DOHH2 (cell line): ENCODE results near the gene MED29.

ENCODE experiments used
- H3F3A ChIP-seq: fragments of 200-600 bp; sonication (generic), shearing (Covaris generic); 2 replicates; pipeline ENCODE4 v1.6.0; 2016; ENCODE audit warnings: antibody characterized with exemption, mild to moderate bottlenecking; ENCODE audit not compliant: control insufficient read depth, insufficient read depth
- H3K27ac ChIP-seq: fragments of 200-600 bp; sonication (generic); 2 replicates; pipeline ENCODE4 v1.5.1; 2014; ENCODE audit warnings: low read depth, mild to moderate bottlenecking, low read length, moderate library complexity
- H3K27me3 ChIP-seq: fragments of 200-600 bp; sonication (generic); 2 replicates; pipeline ENCODE4 v1.6.1; 2014; ENCODE audit warnings: mild to moderate bottlenecking, low read length, mixed read lengths; ENCODE audit not compliant: control insufficient read depth
- H3K36me3 ChIP-seq: fragments of 200-600 bp; sonication (generic); 2 replicates; pipeline ENCODE4 v1.6.1; 2014; ENCODE audit warnings: mild to moderate bottlenecking, low read length, moderate library complexity, mixed read lengths; ENCODE audit not compliant: control insufficient read depth
- H3K4me1 ChIP-seq: fragments of 200-600 bp; sonication (generic); 2 replicates; pipeline ENCODE4 v1.6.1; 2014; ENCODE audit warnings: mild to moderate bottlenecking, low read length, mixed read lengths; ENCODE audit not compliant: control insufficient read depth
- H3K4me2 ChIP-seq: fragments of 200-600 bp; sonication (generic); 2 replicates; pipeline ENCODE4 v1.6.0; 2014; ENCODE audit warnings: mild to moderate bottlenecking, low read length, moderate library complexity
- H3K4me3 ChIP-seq: fragments of 200-600 bp; sonication (generic); 2 replicates; pipeline ENCODE4 v1.5.1; 2014; ENCODE audit warnings: mild to moderate bottlenecking, low read length, mixed read lengths
- H3K79me2 ChIP-seq: fragments of 200-600 bp; sonication (generic); 2 replicates; pipeline ENCODE4 v1.6.1; 2014; ENCODE audit warnings: mild to moderate bottlenecking, low read length, mixed read lengths; ENCODE audit not compliant: control insufficient read depth
- H3K9me2 ChIP-seq: fragments of 200-600 bp; sonication (generic); replicated peaks from 2 replicates; pipeline ENCODE4 v1.6.1; 2014; ENCODE audit warnings: mild to moderate bottlenecking, low read length, mixed read lengths; ENCODE audit not compliant: control insufficient read depth
- H3K9me3 ChIP-seq: fragments of 200-600 bp; sonication (generic); 2 replicates; pipeline ENCODE4 v1.6.1; 2014; ENCODE audit warnings: antibody characterized with exemption, low read length, mixed read lengths; ENCODE audit not compliant: control insufficient read depth, insufficient read depth
- H4K20me1 ChIP-seq: fragments of 200-600 bp; sonication (generic); 2 replicates; pipeline ENCODE4 v1.6.0; 2014; ENCODE audit warnings: low read depth, mild to moderate bottlenecking, antibody characterized with exemption, low read length, moderate library complexity; ENCODE audit not compliant: control insufficient read depth, insufficient read depth
- CTCF ChIP-seq: fragments of 200-600 bp; sonication (generic); IDR thresholded peaks from one replicate; pipeline ENCODE4 v1.5.1; 2014; ENCODE audit warnings: antibody characterized with exemption, mild to moderate bottlenecking, low read depth, low read length; ENCODE audit not compliant: poor library complexity, severe bottlenecking
- EZH2phosphoT487 ChIP-seq: fragments of 200-600 bp; sonication (generic); IDR thresholded peaks from 2 replicates; pipeline ENCODE4 v1.6.1; 2017; ENCODE audit warnings: borderline replicate concordance, mild to moderate bottlenecking, antibody characterized with exemption, low read length, moderate library complexity, mixed read lengths

MED29 gene

GRCh38 chr19:39372047-39372802 is 19.0 kb upstream of the MED29 start:
- Histone ChIP-seq H4K20me1 (no peaks in the 10 kb centered on the region), H3K79me2 (no peaks in the 10 kb centered on the region), H3K4me2 (no peak overlapping the region), H3K9me2 (no peaks in the 10 kb centered on the region), H3K27me3 (no peaks in the 10 kb centered on the region), H3K36me3 (peaks cover 55% of the 10 kb centered on the region), H3F3A (no peaks in the 10 kb centered on the region), H3K4me1 (no peaks in the 10 kb centered on the region), H3K9me3 (no peaks in the 10 kb centered on the region), H3K27ac (no peak overlapping the region), H3K4me3 (no peak overlapping the region)
- TF ChIP-seq CTCF: no peak

GRCh38 chr19:39372941-39373340 is 18.2 kb upstream of the MED29 start:
- Histone ChIP-seq H3K4me1 (no peaks in the 10 kb centered on the region), H4K20me1 (no peaks in the 10 kb centered on the region), H3K36me3 (peaks cover 62% of the 10 kb centered on the region), H3K79me2 (no peaks in the 10 kb centered on the region), H3K9me3 (no peaks in the 10 kb centered on the region), H3K27ac (no peak overlapping the region), H3K27me3 (no peaks in the 10 kb centered on the region), H3K4me3 (no peak overlapping the region), H3K4me2 (no peak overlapping the region), H3K9me2 (no peaks in the 10 kb centered on the region), H3F3A (no peaks in the 10 kb centered on the region)
- no peak for TF ChIP-seq EZH2phosphoT487
- TF ChIP-seq CTCF: no peak

GRCh38 chr19:39375929-39376328 is 15.2 kb upstream of the MED29 start:
- Histone ChIP-seq H3K9me3 (no peaks in the 10 kb centered on the region), H3K27me3 (no peaks in the 10 kb centered on the region), H3K9me2 (no peaks in the 10 kb centered on the region), H3K4me1 (no peaks in the 10 kb centered on the region), H4K20me1 (no peaks in the 10 kb centered on the region), H3K79me2 (no peaks in the 10 kb centered on the region), H3K36me3 (peaks cover 62% of the 10 kb centered on the region), H3K4me2 (no peak overlapping the region), H3K27ac (no peak overlapping the region), H3F3A (no peaks in the 10 kb centered on the region), H3K4me3 (no peak overlapping the region)
- TF ChIP-seq CTCF: no peak
- no peak for TF ChIP-seq EZH2phosphoT487
